ENCODE measurements around the gene PDIA3. TPM values are rescaled to one million over a fixed set of nuclear protein-coding genes. Genes with fewer than 3 reads are reported as not detected.
"Not testable (repeated sequence)": the region's sequence is repeated elsewhere in the genome, so short reads cannot be mapped to it uniquely, and the experiment has no call there.

PDIA3 gene
- 165 TPM for polyA plus RNA-seq (ENCODE audit: insufficient read length)

DNA sequence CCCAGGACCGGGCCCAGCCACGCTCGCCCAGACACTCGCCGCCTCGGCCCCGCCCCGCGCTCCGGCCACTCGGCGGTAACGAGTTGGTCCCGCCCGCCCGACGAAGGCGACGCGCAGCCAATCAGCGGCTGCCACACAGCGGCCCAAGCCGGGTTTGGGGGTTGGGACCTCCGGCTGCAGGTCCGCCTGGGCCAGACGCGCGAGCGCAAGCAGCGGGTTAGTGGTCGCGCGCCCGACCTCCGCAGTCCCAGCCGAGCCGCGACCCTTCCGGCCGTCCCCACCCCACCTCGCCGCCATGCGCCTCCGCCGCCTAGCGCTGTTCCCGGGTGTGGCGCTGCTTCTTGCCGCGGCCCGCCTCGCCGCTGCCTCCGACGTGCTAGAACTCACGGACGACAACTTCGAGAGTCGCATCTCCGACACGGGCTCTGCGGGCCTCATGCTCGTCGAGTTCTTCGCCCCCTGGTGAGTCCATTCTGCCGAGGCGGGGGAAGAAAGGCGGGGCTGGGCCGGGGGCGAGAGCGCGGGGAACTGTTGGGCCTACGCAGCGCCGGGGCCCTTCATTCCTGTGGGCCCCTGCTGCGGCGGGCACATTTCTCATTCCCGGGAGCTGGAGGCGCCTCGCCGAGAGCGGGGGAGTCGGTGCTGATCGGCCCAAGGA, at the start of gene PDIA3:
TSS of gene PDIA3 (plus strand) at position 194 of the 658 bp plus-strand sequence. CDS start at position 296, 102 bp downstream.
- peak; percentile 62 for DNase-seq (ENCODE audit: low read depth)

DNA sequence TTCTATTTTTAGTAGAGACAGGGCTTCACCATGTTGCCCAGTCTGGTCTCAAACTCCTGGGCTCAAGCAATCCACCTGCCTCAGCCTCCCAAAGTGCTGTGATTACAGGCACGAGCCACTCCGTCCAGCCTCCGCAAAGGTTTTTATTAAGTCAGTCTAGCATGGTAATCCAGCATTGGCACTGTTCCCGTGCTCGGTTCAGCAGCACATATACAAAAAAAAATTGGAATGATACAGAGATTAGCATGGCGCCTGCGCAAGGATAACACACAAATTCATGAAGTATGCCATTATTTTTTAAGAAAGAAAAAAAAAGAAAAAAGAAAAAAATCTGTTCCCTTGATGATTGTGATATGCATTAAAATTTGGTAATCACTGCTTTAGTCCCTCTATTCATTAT, 44.1 kb upstream of the PDIA3 start:
- no peak for DNase-seq (ENCODE audit: low read depth)

DNA sequence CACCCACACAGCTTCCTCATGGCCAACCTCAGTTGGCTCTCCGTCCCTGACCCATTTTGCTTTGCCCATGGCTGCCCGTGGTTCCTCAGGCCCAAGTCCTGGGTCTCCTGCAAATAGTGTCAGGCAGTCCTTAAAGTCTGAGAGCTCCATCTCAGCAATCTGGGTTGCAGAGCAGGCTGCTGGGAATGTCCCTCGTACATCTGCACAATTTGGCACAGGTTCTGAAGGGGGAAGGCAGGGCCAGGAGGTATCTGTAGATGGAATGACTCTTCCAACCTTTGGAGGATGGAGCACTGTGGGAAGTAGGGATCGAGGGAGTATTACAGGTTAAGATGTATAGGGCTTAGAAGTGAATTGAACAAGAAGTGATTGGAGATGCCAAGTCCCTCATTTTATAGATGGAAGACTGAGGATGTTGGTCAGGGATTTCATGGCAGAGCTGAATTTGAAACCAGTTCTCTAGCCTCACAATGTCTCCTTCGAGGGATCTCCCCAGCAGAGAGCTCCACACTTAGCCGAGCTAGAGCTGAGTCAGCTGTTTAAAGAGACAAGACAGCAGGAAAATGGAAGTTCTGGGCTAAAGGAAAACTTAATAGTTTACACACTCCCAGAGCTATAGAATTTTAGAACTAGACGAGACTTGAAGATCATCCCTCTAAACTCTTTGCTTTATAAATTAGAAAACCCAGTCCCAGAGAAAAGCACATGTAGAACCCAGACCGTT, 43.4 kb upstream of the PDIA3 start:
- DNase-seq (ENCODE audit: low read depth), result no peak

DNA sequence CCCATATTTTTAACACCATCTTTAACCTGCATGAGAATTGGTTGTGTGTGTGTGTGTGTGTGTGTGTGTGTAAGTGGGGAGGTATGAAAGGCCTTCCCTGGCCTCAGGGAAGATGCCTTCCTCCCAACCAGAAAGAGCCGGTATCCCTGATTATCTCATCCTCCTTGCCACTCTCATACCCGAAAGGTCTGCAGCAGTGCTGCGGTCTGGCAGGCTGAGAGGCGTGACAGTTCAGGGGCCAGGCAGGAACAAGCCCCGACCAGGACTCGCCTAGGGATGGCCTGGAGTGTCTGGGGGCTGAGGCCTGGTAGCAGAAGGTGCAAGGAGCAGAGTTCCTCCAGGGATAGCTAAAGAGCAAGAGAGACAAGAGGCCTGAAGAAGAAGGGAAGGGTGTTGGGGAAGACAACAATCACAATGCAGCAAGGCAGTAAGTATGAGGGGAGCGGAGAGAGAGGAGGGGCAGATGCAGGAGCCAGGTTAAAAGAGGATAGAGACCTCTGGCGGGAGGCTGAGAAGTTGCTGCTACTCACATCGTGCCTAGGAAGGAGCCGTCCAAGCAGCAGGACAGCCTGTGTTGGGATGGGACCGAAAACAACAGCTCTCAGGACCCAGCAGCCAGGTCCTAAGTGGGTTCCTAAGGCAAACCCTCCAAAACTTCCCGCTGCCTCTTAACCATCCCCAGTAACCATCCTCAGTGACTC, 35.7 kb upstream of the PDIA3 start:
- not testable (repeated sequence) for DNase-seq (ENCODE audit: low read depth)

DNA sequence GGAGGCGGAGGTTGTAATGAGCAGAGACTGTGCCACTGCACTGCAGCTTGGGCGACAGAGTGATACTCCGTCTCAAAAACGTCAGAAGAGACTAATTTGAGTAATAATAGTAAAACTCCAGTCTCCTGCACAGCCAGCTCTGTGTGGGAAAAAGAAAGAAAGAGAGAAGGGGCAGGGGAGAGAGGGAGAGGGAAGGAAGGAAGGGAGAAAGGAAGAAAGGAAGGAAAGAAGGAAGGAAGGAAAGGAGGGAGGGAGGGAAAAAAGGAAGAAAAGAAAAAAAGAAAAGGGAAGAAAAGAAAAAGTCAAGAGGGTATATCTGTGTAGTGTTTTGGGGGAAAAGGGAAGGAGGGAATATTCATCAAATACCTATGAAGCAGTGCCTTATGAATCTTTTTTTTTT, 23.1 kb upstream of the PDIA3 start:
- no peak for DNase-seq (ENCODE audit: low read depth)

DNA sequence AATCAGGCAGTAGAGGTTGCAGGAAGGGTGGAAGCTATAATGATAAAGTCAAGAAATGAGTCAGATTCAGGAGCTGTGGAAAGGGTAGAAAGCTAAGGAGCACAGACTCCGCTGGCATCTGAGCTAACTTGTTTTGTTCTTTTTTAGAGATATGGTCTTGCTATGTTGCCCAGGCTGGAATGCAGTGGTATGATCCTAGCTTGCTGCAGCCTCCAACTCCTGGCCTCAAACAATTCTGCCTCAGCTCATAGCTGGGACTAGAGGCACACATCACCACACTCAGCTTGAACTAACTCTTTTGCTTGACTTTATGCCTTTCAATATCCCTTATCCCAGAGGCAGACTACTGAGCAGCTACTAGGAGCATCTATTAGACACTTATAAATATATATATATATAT, 19.9 kb upstream of the PDIA3 start:
- not testable (repeated sequence) for DNase-seq (ENCODE audit: low read depth)

DNA sequence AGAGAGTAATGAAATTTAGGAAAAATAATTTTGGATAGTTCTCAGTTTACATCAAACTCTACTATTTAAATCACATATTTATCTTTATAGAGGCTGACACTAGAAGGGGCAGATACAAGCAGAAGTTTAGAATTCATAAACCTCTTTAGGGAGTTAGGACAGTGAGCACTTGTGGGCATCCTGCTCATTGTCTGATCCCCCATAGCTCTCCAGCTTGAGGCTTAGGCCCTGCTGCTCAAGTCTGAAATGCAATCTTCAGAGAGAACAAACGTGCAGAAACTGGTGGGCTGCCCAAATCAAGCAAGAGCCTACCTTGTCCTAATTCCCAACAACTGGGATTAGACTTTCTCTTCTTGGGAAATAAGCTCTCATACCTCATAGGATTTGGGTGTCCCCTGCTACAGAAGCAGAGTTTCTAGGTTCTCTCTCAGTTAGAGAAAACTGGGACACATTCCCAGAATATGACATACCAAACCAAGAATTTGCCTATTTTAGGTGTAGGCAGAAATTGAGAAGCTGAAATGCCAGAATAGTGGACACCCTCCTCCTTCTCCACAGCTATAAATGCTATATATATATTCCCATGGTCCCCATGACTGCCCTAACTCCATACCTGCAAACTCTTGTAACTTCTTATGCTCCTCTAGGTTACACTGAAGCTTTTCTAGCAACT, 18.0 kb upstream of the PDIA3 start:
- DNase-seq (ENCODE audit: low read depth), result not testable (repeated sequence)

DNA sequence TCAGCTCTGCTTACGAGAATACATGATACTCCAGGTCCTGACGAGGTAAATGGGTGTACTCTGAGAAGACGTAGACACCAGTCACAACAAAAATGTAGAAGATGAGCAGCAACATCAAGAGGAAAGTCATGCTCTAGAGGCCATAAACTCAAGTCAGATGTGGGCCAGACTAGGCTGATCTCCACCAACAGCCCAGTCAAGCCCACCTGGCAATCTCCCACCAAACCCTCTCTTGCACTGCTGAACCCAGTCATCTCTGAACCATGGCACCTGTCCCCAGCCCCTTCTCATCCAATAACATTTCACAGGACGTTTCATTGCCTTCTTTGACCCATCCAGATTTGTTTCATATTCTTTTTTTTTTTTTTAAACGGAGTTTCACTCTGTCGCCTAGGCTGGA, 10.8 kb upstream of the PDIA3 start:
- no peak for DNase-seq (ENCODE audit: low read depth)

DNA sequence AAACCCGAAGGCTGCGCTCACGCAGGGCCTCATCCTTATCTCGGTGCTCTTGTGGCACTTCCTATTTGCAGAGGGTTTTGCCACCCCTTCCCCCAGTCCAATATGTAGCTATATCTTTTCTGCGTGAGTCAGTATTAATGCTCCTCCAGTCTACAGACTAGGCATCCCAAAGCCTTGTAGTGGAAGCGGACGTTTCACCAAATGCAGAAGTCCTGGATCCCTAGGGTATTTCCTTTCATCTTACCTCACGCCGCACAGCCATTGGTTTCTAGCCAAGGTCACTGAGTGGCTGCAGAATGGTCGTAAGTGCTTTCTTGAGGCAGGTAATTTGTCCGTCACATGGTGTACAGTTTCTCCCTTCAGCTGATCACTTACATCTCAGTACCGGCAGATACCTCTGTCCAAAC, 668 bp downstream of the PDIA3 start:
- DNase-seq (ENCODE audit: low read depth), result not testable (repeated sequence)

DNA sequence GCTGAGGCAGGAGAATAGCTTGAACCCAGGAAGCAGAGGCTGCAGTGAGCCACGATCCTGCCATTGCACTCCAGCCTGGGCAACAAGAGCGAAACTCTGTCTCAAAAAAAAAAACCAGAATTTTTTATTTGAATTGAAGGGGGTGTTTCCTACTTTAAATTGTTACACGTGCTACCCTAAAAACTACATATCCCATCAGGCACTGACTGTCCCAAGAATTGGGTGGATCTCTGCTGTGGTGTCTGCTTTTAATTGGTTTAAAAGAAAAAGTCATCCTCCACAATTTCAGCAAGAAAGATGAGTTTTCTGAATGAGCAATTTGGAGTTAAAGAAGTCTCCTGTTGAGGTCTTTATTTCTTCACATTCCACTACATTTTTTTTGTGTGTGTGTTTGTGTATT, 2.1 kb downstream of the PDIA3 start:
- DNase-seq (ENCODE audit: low read depth), result no peak

DNA sequence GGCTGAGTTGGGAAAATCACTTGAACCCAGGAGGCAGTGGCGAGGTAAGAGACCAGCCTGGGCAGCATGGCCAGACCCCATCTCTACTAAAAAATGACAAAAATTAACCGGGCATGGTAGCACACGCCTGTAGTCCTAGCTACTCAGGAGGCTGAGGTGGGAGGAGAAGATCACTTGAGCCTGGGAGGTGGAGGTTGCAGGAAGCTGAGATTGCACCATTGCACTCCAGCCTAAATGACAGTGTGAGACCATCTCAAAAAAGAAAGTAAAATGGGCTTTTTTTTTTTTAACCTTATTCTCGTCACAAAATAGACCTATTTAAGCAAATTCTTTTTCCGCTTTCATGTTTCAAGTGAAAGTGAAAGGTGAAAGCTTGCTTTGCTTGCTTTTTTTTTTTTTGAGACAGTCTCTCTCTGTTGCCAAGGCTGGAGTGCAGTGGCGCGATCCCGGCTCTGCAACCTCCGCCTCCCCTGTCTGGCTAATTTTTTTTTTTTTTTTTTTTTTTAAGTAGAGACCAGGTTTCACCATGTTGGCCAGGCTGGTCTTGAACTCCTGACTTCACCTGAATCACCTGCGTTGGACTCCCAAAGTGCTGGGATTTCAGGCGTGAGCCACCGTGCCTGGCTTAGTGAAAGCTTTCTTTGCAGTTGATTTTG, 3.6 kb downstream of the PDIA3 start:
- DNase-seq (ENCODE audit: low read depth), result no peak

DNA sequence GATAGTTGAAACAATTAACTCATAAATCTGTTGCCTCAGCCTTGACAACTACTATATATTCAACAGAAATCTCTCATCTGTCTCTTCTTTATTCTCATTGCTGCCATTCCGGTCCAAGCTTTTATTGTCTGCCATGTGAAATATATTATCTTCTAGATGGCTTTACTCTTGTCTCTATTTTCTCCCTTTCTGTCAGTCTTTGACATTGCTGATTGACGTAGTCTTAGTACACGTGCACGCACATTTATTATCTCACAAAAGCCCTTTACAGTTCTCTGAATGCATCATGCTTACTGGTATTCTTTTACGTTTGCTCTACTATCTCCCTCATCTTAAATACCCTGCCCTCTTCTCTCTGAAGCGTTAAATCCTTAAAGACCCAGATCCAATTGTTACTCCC, 5.6 kb downstream of the PDIA3 start:
- no peak for DNase-seq (ENCODE audit: low read depth)

DNA sequence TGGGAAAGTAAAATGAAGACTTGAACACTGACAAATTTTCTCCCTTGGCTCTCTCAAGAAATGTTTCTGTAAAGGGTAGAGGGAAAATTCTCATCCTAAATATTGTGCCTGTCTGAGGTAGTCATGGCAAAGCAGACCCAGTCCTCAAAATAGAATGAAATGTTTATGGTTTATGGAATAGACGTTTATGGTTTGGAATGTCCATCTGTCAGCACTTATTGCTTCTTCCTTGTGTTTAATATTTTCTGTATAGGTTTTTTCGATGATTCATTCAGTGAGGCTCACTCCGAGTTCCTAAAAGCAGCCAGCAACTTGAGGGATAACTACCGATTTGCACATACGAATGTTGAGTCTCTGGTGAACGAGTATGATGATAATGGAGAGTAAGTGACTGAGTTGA, 16.6 kb downstream of the PDIA3 start:
- no peak for DNase-seq (ENCODE audit: low read depth)

DNA sequence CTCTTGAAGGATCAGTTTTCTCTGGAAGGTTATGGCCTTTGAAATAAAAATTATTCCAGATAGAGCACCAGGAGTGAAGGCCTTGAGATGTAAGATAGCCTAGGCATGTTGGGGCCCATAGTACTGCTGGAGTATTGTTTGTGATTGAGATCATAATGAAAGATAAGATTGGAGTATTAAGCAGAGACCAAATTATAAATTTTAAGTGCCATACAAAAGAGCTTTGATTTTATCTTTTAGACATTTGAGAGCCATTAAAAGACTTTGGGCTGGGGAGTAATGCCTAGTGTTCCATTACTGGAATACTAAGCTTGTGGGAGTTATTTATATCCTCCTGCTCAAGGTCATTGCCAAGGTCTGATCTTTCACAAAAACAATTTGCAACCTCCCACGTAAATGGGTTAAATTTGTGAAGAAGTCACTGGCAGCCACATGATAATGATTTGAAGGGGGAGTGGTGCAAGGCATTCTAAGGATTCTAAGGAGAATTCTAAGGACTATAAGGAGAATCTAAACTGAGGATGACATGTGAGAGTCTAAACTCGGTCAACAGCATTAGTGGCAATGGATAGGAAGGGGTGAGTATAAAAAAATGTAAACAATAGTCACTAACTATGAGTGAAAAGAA, 17.7 kb downstream of the PDIA3 start:
- no peak for DNase-seq (ENCODE audit: low read depth)

DNA sequence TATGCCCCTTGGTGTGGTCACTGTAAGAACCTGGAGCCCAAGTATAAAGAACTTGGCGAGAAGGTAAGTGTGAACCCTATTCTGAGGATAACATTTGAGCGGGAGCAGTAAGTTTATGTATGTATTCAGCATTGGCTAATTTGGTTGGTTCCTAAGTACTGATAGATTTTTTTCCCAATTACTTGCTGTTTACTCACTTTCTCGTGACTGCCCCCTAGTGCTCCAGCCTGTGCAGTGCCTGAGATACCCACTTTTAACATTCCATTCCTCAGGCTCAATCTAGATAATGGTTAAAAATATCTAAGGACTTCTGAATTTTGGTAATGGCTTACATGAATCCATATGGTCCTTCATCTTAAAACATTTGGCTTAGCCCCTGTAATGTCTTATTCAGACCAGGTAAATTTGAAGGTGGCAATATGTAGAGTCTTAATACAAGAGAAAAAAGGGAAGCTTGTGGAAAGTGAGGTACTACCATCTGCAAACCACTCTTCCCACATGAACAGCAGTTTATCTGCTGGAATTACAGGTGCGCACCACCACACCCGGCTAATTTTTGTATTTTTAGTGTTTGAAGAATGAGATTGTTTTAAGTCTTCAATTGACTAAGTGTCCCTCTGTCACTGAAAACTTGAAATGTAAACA, 23.5 kb downstream of the PDIA3 start:
- DNase-seq (ENCODE audit: low read depth), result no peak

DNA sequence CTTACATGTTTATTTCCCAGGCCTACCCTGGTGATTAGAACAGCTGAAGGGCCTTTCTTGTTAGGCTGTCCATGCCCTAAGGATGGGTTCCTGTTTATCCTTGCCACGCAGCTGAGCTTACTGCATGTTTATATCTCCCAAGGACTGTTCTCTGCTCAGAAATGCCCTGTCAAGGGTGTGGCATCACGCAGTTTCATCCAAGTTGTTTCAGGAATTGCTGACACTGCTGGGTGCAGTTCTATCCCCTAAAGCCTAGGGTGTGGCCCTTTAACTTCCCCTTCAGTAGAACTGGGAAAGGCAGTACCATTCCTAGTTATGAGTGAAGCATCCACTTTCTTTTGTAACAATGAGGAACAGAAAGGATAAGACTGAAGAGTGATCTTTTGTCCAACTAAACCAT, 25.6 kb downstream of the PDIA3 start:
- no peak for DNase-seq (ENCODE audit: low read depth)

DNA sequence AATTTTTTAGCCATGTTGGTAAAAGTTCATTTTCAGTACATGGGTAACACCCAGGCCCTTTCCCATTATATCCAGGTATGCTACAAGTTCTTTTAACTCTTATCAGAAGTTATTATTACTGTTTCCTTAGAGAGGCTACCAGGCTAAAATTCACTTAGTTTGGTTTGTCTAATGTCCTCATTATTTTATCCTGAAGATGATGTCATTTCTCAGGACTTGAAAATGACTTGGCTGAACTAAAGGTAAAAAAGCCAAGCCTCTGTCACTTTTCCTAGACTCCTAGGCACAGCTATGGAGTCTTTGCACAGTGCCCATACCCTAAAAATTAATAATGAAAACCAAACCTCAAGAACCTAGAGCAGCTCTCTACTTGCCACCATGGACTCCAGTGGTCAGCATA, 26.4 kb downstream of the PDIA3 start:
- no peak for DNase-seq (ENCODE audit: low read depth)

DNA sequence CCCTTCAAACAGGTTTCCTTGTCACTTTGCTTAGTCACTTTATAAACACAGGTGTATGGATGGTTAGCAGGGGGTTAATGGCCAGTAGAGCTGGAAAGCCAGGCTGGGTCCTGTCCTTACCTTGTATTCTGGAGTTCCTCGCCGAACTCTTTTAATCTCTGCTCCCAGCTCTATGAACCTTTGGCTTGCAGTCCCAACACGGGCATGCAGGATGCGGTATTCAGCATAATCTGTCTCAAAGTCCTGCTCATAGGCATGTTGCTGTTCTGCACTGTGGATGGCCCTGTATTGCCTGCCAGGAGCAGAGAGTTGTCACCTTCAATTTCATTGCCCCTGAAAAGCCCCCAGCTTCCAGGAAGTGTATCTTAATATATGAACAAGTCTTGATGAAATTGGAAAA, 27.8 kb downstream of the PDIA3 start:
- DNase-seq (ENCODE audit: low read depth), result no peak

DNA sequence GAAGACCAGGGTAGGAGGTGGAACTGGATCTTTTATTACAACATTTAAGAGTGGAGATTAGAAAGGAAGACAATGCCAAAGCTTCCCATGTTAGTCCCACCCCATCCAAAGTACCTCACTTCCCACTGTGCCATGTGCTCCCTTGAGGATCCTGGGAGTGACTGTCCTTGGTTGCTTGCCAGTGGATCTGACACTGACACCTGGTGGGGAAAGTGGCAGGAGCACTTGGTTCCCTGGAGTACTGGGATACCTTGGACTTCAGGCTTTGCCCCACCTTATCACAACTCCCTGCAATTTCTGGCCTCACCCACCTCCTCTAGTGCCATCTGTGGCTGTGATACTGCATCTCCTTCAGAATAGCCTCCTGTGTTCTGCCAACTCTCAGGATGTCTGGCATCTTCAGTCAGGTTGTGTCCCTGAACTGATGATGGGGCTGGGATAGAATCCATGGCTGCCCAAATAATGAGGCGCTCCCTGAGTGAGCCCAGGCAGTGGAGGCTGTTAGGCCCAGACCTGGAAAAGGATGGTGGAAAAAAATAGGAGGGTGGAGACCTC, 29.2 kb downstream of the PDIA3 start:
- DNase-seq (ENCODE audit: low read depth), result no peak

DNA sequence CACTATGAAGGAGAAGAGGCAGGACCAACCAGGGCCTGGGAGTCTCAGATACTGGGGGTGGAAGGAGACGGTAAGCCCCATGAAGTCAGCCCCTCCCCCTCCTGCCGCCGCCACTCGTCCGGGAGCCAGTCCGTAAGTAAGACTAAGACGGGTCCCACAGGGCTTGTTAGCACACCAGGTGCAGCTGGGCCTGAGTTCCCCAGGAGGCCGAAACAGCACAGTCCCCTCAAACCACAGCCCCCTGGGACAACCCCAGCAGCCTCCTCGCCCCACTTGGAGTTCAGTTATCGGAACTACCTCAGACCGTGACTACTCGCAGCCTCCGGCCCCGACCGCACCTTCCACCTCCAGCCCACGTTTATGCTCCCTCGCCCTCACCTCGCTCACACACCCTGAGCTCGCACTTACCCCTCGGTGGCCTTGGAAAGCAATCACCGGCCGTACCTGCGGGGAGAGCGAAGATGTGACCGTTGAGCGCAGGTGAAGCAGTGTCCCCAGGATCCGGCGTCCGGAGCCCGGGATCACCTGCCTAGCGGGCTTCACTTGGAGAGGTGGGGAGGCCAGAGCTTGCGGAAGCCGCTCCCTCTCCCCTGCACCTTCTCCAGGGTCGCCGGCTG, 30.0 kb downstream of the PDIA3 start:
- no peak for DNase-seq (ENCODE audit: low read depth)
